Fibroblast of lung (primary cell): Measurements from ENCODE around the gene TERB1. TPM values are rescaled to one million over a fixed set of nuclear protein-coding genes. Genes with fewer than 3 reads are reported as not detected.

Experiments used
- DNase-seq, 2 donors: peaks; one replicate each; pipeline versions ENCODE4 v3.0.0 to v3.0.0-alpha.2; 2010; ENCODE audit warnings: low read depth in 2 of 2
- H2AFZ ChIP-seq: 2 replicates; pipeline ENCODE4 v1.5.1; 2012; ENCODE audit warnings: low read length, control low read depth, inconsistent platforms
- H3K27ac ChIP-seq: 2 replicates; pipeline ENCODE4 v1.5.1; 2011; ENCODE audit warnings: low read length, control low read depth; ENCODE audit not compliant: insufficient read depth
- H3K27me3 ChIP-seq: 2 replicates; pipeline ENCODE4 v1.5.1; 2011; ENCODE audit warnings: mild to moderate bottlenecking, low read length; ENCODE audit not compliant: control insufficient read depth, insufficient read depth
- H3K36me3 ChIP-seq: 2 replicates; pipeline ENCODE4 v1.5.1; 2011; ENCODE audit warnings: low read length; ENCODE audit not compliant: control insufficient read depth, insufficient read depth
- H3K4me1 ChIP-seq: 2 replicates; pipeline ENCODE4 v1.5.1; 2011; ENCODE audit warnings: low read length; ENCODE audit not compliant: control insufficient read depth, insufficient read depth; ENCODE audit errors: extremely low read depth
- H3K4me2 ChIP-seq: 2 replicates; pipeline ENCODE4 v1.5.1; 2011; ENCODE audit warnings: low read length, control low read depth; ENCODE audit not compliant: insufficient read depth; ENCODE audit errors: extremely low read depth
- H3K4me3 ChIP-seq, 4 experiments: fragments of 200-600 bp in 1 of 4; sonication (generic) in 1 of 4; replicated peaks in 1 of 4; 2 replicates each; pipeline ENCODE4 v1.5.1; 2011 to 2016; ENCODE audit warnings: low read length in 4 of 4, low read depth in 3 of 4, mild to moderate bottlenecking in 3 of 4, control low read depth in 2 of 4, inconsistent platforms in 1 of 4, mixed read lengths in 1 of 4; ENCODE audit not compliant: insufficient read depth in 1 of 4; ENCODE audit errors: control extremely low read depth in 1 of 4
- H3K79me2 ChIP-seq: 2 replicates; pipeline ENCODE4 v1.5.1; 2012; ENCODE audit warnings: mild to moderate bottlenecking, low read length, inconsistent platforms; ENCODE audit not compliant: control insufficient read depth, insufficient read depth
- H3K9ac ChIP-seq: 2 replicates; pipeline ENCODE4 v1.5.1; 2011; ENCODE audit warnings: mild to moderate bottlenecking, low read length, control low read depth; ENCODE audit not compliant: insufficient read depth
- H3K9me3 ChIP-seq: 2 replicates; pipeline ENCODE4 v1.5.1; 2012; ENCODE audit warnings: low read depth, low read length; ENCODE audit not compliant: control insufficient read depth, insufficient read depth
- H4K20me1 ChIP-seq: 2 replicates; pipeline ENCODE4 v1.5.1; 2011; ENCODE audit warnings: low read length; ENCODE audit not compliant: control insufficient read depth, insufficient read depth; ENCODE audit errors: extremely low read depth
- CTCF ChIP-seq, 2 donors: IDR thresholded peaks in 1 of 2; conservative IDR thresholded peaks in 1 of 2; 1 replicate in 1 of 2; 2 replicates in 1 of 2; pipeline ENCODE4 v1.5.1; 2011 to 2012; ENCODE audit warnings: low read length in 2 of 2, control low read depth in 1 of 2, inconsistent platforms in 1 of 2, low read depth in 1 of 2, mild to moderate bottlenecking in 1 of 2
- EZH2 ChIP-seq: IDR thresholded peaks from 2 replicates; pipeline ENCODE4 v1.5.1; 2012; ENCODE audit warnings: low read length, control low read depth, mild to moderate bottlenecking; ENCODE audit errors: missing control alignments
- polyA plus RNA-seq, 2 donors: library from polyadenylated mRNA; depleted of rRNA in 1 of 2; stranded (reverse) in 1 of 2; unstranded in 1 of 2; fragments of >200 nt; gene quantifications; 2 replicates each; pipeline ENCODE4 v1.2.1, GENCODE V29; 2011 to 2012; ENCODE audit warnings: missing spikeins in 1 of 2
- total RNA-seq: library from RNA; depleted of rRNA; stranded (reverse); fragments of >200 nt; gene quantifications from 2 replicates; pipeline ENCODE4 v1.2.1, GENCODE V29; 2014

The TERB1 gene
- total and polyA plus RNA-seq, 2 donors (not counting 1 experiment from before 2014, with no cell fraction given) = 0.17 TPM; not detected in 1

- Histone ChIP-seq H3K27ac (no peak overlapping the region), H4K20me1 (no peaks in the 10 kb centered on the region), H3K4me3 (no peak overlapping the region), H3K36me3 (no peaks in the 10 kb centered on the region), H2AFZ (no peak overlapping the region), H3K4me1 (peaks cover 5% of the 10 kb centered on the region), H3K27me3 (no peaks in the 10 kb centered on the region), H3K79me2 (peaks cover 16% of the 10 kb centered on the region), H3K9ac (no peak overlapping the region), H3K4me2 (no peak overlapping the region), H3K9me3 (no peaks in the 10 kb centered on the region)
- TF ChIP-seq CTCF (conservative IDR thresholded peaks at IDR 0.05 in 1 of 2, IDR thresholded peaks at IDR 0.05 in 1 of 2; ENCODE audit: low read depth in 1 of 2, low read length in 2 of 2) (no peak), EZH2 (no peak)
- no peak for DNase-seq
These were observed 46.6 kb downstream of the TERB1 start for GRCh38 chr16:66754819-66755218.

GRCh38 chr16:66754211-66754610, 47.2 kb downstream of the TERB1 start:
- Histone ChIP-seq H3K9ac (no peak overlapping the region), H2AFZ (no peak overlapping the region), H3K27me3 (no peaks in the 10 kb centered on the region), H3K4me3 (no peak overlapping the region), H3K4me1 (peaks cover 5% of the 10 kb centered on the region), H3K9me3 (no peaks in the 10 kb centered on the region), H4K20me1 (no peaks in the 10 kb centered on the region), H3K4me2 (no peak overlapping the region), H3K27ac (no peak overlapping the region), H3K79me2 (peaks cover 22% of the 10 kb centered on the region), H3K36me3 (no peaks in the 10 kb centered on the region)
- TF ChIP-seq CTCF (conservative IDR thresholded peaks at IDR 0.05 in 1 of 2, IDR thresholded peaks at IDR 0.05 in 1 of 2; ENCODE audit: low read depth in 1 of 2, low read length in 2 of 2) = no peak
- TF ChIP-seq EZH2 = no peak
- no peak for DNase-seq

GRCh38 chr16:66752958-66753357, 48.4 kb downstream of the TERB1 start:
- no peak overlapping the region for H3K9ac ChIP-seq
- no peak overlapping the region for H3K4me3 ChIP-seq
- H3K79me2 ChIP-seq = peaks cover 32% of the 10 kb centered on the region
- no peaks in the 10 kb centered on the region for H3K27me3 ChIP-seq
- TF ChIP-seq CTCF (conservative IDR thresholded peaks at IDR 0.05 in 1 of 2, IDR thresholded peaks at IDR 0.05 in 1 of 2; ENCODE audit: low read depth in 1 of 2, low read length in 2 of 2) = no peak
- no peak for TF ChIP-seq EZH2
- H3K36me3 ChIP-seq = peaks cover 2% of the 10 kb centered on the region
- no peaks in the 10 kb centered on the region for H4K20me1 ChIP-seq
- no peak overlapping the region for H2AFZ ChIP-seq
- DNase-seq = no peak
- H3K4me2 ChIP-seq = no peak overlapping the region
- peaks cover 5% of the 10 kb centered on the region for H3K4me1 ChIP-seq
- H3K9me3 ChIP-seq = no peaks in the 10 kb centered on the region
- no peak overlapping the region for H3K27ac ChIP-seq
